Kidney epithelial cell (primary cell): ENCODE measurements around the gene MYO18B. TPM values are rescaled to one million over a fixed set of nuclear protein-coding genes. Genes with fewer than 3 reads are reported as not detected.

Experiments
- DNase-seq: peaks from one replicate; pipeline ENCODE4 v3.0.0-alpha.2; 2010; ENCODE audit warnings: low read depth
- H3K27me3 ChIP-seq: 2 replicates; pipeline ENCODE4 v1.6.0; 2011; ENCODE audit warnings: low read length; ENCODE audit not compliant: control insufficient read depth, insufficient read depth
- H3K36me3 ChIP-seq: 2 replicates; pipeline ENCODE4 v1.5.1; 2011; ENCODE audit warnings: low read length; ENCODE audit not compliant: control insufficient read depth, insufficient read depth
- H3K4me3 ChIP-seq: 2 replicates; pipeline ENCODE4 v1.5.1; 2011; ENCODE audit warnings: low read depth, mild to moderate bottlenecking, control low read depth, low read length
- CTCF ChIP-seq: IDR thresholded peaks from 2 replicates; pipeline ENCODE4 v1.5.1; 2011; ENCODE audit warnings: mild to moderate bottlenecking, moderate library complexity, low read length, control low read depth, inconsistent platforms; ENCODE audit not compliant: insufficient read depth, poor library complexity, severe bottlenecking
- total RNA-seq: library from RNA; depleted of rRNA; stranded (reverse); fragments of >200 nt; gene quantifications from 2 replicates; pipeline ENCODE4 v1.2.3, GENCODE V29; 2015

Gene MYO18B
- total RNA-seq, 1 donor from 2014 or later, result not detected

- no peaks in the 10 kb centered on the region for H3K36me3 ChIP-seq
- H3K27me3 ChIP-seq, result peaks cover 2% of the 10 kb centered on the region
- no peak for DNase-seq
- no peak for TF ChIP-seq CTCF
- no peak overlapping the region for H3K4me3 ChIP-seq
Observed at GRCh38 chr22:25765801-25766200, 23.8 kb downstream of the MYO18B start.

GRCh38 chr22:25766418-25766817 lies 24.4 kb downstream of the MYO18B start:
- H3K27me3 ChIP-seq, result peaks cover 2% of the 10 kb centered on the region

GRCh38 chr22:25770333-25770732 lies 28.3 kb downstream of the MYO18B start:
- peaks cover 2% of the 10 kb centered on the region for H3K27me3 ChIP-seq
- no peaks in the 10 kb centered on the region for H3K36me3 ChIP-seq

More at GRCh38 chr22:25766418-25766817, 24.4 kb downstream of the MYO18B start:
- TF ChIP-seq CTCF, result no peak
- Histone ChIP-seq H3K36me3 (no peaks in the 10 kb centered on the region), H3K4me3 (no peak overlapping the region)
- no peak for DNase-seq

GRCh38 chr22:25772288-25772687 lies 30.3 kb downstream of the MYO18B start:
- DNase-seq, result no peak
- Histone ChIP-seq H3K27me3 (peaks cover 2% of the 10 kb centered on the region), H3K4me3 (no peak overlapping the region), H3K36me3 (no peaks in the 10 kb centered on the region)
- TF ChIP-seq CTCF, result no peak

More at GRCh38 chr22:25770333-25770732, 28.3 kb downstream of the MYO18B start:
- H3K4me3 ChIP-seq, result no peak overlapping the region
- TF ChIP-seq CTCF, result no peak
- no peak for DNase-seq

GRCh38 chr22:25774575-25775026 lies 32.6 kb downstream of the MYO18B start:
- Histone ChIP-seq H3K4me3 (no peak overlapping the region), H3K36me3 (no peaks in the 10 kb centered on the region), H3K27me3 (no peaks in the 10 kb centered on the region)
- DNase-seq, result no peak
- peak; percentile 53 for TF ChIP-seq CTCF

- no peak for DNase-seq
- Histone ChIP-seq H3K27me3 (no peaks in the 10 kb centered on the region), H3K36me3 (no peaks in the 10 kb centered on the region), H3K4me3 (no peak overlapping the region)
- TF ChIP-seq CTCF, result no peak
Observed at GRCh38 chr22:25775531-25775930, 33.5 kb downstream of the MYO18B start.
